HG03457 (cell line): ENCODE measurements around the gene PTGER1.

Source experiments
- ATAC-seq: cut with Tn5 transposase; IDR thresholded peaks from one replicate; pipeline ENCODE4 v1.9.1; 2021; ENCODE audit warnings: moderate number of reproducible peaks; ENCODE audit not compliant: unreplicated experiment

PTGER1 gene

GRCh38 chr19:14442891-14443631 lies 32.1 kb downstream of the PTGER1 start:
- no peak for ATAC-seq

DNA sequence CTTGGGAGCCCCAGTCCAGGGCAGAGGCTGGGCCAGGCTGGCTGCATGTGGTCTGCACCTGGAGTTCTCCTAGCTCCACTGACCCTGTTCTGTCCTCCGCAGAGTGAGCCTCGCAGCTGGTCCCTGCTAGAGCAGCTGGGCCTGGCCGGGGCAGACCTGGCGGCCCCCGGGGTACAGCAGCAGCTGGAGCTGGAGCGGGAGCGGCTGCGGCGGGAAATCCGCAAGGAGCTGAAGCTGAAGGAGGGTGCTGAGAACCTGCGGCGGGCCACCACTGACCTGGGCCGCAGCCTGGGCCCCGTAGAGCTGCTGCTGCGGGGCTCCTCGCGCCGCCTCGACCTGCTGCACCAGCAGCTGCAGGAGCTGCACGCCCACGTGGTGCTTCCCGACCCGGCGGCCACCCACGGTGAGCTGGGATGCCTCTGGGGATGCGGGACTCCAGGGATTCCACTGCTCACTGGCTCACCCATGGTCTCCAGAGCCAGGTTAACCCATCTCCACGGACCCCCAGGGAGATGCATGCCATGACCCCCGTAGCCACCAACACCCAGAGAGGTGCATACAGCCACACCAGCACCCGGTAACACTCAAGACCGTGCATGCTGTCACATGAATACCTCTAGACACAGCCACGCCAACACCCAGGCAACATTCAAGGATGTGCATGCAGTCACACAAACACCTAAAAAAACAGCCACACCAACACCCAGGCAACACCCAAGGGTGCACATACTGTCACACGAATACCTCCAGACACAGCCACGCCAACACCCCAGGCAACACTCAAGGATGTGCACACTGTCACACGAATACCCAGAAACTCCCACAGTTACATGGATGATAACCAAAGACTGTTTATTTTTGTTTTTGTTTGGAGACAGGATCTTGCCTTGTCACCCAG lies 33.9 kb downstream of the PTGER1 start:
- ATAC-seq, result no peak

DNA sequence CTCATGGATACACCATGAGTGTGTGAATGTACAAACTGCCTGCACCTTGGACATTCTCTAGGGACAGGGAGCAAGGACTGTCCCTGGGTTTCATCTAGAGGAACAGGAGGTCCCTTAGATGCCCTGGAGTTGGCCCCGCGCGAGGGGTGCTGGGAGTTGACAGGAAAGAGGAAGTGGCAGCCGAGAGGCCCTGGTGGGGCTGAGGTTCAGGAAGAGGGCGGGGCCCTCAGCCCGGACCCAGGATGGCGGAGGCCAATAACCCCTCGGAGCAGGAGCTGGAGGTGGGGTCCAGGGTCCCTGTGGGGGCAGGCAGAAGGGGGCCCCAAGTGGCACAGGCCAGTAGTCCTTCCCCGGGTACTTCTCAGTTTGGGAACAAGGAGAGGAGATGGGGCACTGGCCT lies 35.1 kb downstream of the PTGER1 start:
- no peak for ATAC-seq

GRCh38 chr19:14439014-14439413 lies 36.1 kb downstream of the PTGER1 start:
- ATAC-seq, result no peak

GRCh38 chr19:14437578-14438140 lies 37.5 kb downstream of the PTGER1 start:
- ATAC-seq, result no peak

GRCh38 chr19:14435320-14436050 lies 39.7 kb downstream of the PTGER1 start:
- no peak for ATAC-seq

DNA sequence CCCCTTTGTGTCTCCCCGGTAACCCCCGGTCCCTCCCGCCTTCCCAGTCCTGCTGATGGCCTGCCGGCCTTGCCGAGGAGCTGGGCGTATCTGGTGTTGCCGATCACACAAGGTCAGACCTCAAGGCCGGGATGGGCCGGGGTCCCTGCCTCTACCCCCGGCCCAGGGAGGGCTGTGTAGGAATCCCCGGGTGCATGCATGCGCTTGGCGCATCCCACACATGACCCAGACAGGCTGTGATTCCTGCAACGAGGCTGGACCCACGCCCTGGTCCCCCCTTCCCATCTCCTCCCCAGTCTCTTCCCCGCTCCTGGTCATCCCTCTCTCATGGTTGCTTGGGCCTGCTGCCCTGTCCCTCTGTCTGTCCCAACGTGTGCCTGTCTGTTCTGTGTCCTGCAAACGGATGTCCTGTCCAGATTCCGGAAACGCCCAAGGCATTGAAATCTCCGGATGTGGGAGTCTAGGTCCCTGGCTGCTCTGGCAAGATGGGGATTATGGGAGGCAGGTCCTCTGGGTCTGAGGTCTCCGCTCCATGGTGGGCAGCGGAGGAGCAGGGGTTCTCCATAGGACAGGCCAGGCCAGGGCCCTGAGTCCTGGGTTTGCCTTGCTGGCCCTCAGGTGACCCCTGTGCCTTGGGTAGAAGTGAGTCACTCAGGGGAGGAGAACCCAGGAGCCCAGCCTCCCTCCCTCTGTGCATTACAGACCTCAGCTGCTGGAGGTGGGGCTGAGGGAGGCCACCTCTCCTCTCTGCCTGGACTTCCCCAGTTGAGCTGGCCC lies 40.4 kb downstream of the PTGER1 start:
- ATAC-seq, result no peak

- ATAC-seq, result no peak
Observed at GRCh38 chr19:14433554-14434501, 41.3 kb downstream of the PTGER1 start.

- no peak for ATAC-seq
Observed at GRCh38 chr19:14432791-14433553, 42.2 kb downstream of the PTGER1 start, which contains the start of gene PKN1. TSS of gene PKN1 (plus strand) at chr19:14433306. CDS start at chr19:14433522, 216 bp downstream.

- ATAC-seq, result no peak
Observed at GRCh38 chr19:14430712-14431111, 44.4 kb downstream of the PTGER1 start.

- ATAC-seq, result no peak
Observed at GRCh38 chr19:14428882-14429416, 46.2 kb downstream of the PTGER1 start.

GRCh38 chr19:14427461-14427860 lies 47.7 kb downstream of the PTGER1 start:
- ATAC-seq, result no peak

- no peak for ATAC-seq
Observed at GRCh38 chr19:14425696-14426138, 49.4 kb downstream of the PTGER1 start.
